SU-DHL-6 (cell line): ENCODE results near the gene ARFGEF3.

Experiments
- EZH2phosphoT487 ChIP-seq: fragments of 200-600 bp; sonication (generic), shearing (Covaris generic); conservative IDR thresholded peaks from 2 replicates; pipeline ENCODE4 v1.6.1; 2018; ENCODE audit warnings: mild to moderate bottlenecking, antibody characterized with exemption, low read length, moderate library complexity, mixed read lengths
- TF ChIP-seq, protein P1 (sequence below): fragments of 200-600 bp; sonication (generic); IDR thresholded peaks from one replicate; pipeline ENCODE4 v1.5.1; 2017; ENCODE audit warnings: antibody characterized with exemption, mild to moderate bottlenecking, low read length, moderate library complexity; ENCODE audit not compliant: insufficient read depth, poor library complexity, severe bottlenecking

DNA sequence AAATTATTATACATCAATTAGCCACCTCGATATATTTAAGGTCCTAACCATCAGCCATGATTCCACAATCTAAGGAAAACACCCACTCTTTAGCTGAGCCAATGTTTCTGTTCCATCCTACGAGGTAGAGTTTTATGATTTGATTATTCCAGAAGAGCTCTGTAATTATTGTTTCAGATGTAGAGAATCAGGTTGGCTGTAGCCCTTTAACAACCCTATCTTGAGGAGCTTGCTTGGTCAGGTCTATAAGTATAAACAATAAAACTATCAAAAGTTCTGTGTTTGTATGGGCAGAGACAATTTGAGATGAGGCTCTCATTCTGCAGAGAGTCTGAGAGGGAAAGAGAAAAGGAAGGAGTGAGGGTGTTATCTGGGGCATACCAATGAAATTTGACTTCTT, 56.7 kb downstream of the ARFGEF3 start, which contains the start of gene PBOV1:
- TF ChIP-seq, protein P1, sequence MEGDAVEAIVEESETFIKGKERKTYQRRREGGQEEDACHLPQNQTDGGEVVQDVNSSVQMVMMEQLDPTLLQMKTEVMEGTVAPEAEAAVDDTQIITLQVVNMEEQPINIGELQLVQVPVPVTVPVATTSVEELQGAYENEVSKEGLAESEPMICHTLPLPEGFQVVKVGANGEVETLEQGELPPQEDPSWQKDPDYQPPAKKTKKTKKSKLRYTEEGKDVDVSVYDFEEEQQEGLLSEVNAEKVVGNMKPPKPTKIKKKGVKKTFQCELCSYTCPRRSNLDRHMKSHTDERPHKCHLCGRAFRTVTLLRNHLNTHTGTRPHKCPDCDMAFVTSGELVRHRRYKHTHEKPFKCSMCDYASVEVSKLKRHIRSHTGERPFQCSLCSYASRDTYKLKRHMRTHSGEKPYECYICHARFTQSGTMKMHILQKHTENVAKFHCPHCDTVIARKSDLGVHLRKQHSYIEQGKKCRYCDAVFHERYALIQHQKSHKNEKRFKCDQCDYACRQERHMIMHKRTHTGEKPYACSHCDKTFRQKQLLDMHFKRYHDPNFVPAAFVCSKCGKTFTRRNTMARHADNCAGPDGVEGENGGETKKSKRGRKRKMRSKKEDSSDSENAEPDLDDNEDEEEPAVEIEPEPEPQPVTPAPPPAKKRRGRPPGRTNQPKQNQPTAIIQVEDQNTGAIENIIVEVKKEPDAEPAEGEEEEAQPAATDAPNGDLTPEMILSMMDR = no peak
- TF ChIP-seq EZH2phosphoT487 = no peak
